ENCODE results near the gene CENPQ. TPM values are rescaled to one million over a fixed set of nuclear protein-coding genes. Genes with fewer than 3 reads are reported as not detected.

Gene CENPQ
- total and polyA plus RNA-seq, 2 experiments from 2014 or later: 20.2 to 41.5 TPM

- no peak for TF ChIP-seq ZNF462 (CRISPR knock-in tag; IDR thresholded peaks at IDR 0.05)
- TF ChIP-seq ZNF114 (CRISPR knock-in tag; IDR thresholded peaks at IDR 0.05): no peak
- no peak for TF ChIP-seq EZH2phosphoT487 (IDR thresholded peaks at IDR 0.05; ENCODE audit: unreplicated experiment)
Observed at GRCh38 chr6:49535795-49536194, 72.6 kb downstream of the CENPQ start (continued).

- Mint-ChIP-seq H3K4me1 (peaks cover 7% of the 10 kb centered on the region; the same call in 2 of the 3 replicates), H3K27ac (no peak overlapping the region), H3K36me3 (ENCODE audit: low read depth) (no peaks in the 10 kb centered on the region), H3K27me3 (ENCODE audit: insufficient read depth, low read depth, poor library complexity) (no peaks in the 10 kb centered on the region), H3K9me3 (no peaks in the 10 kb centered on the region), H3K4me3 (no peak overlapping the region)
- no peak for TF ChIP-seq EZH2 (IDR thresholded peaks at IDR 0.05; ENCODE audit: low read depth, unreplicated experiment)
- TF ChIP-seq REST (IDR thresholded peaks at IDR 0.05; ENCODE audit: unreplicated experiment): no peak
- TF ChIP-seq NANOG (IDR thresholded peaks at IDR 0.05; ENCODE audit: borderline replicate concordance): no peak
- no peak for TF ChIP-seq CTCF (conservative IDR thresholded peaks at IDR 0.05; ENCODE audit: low read depth in 2 of 2)
- TF ChIP-seq POLR2AphosphoS5 (IDR thresholded peaks at IDR 0.05; ENCODE audit: low read depth): no peak
- no peak for TF ChIP-seq ZNF331 (CRISPR knock-in tag; IDR thresholded peaks at IDR 0.05; ENCODE audit: low read depth)
- Histone ChIP-seq H3K36me3 (ENCODE audit: insufficient read depth) (no peaks in the 10 kb centered on the region), H4K20me1 (replicated peaks; ENCODE audit: insufficient read depth) (no peaks in the 10 kb centered on the region), H3K27me3 (ENCODE audit: insufficient read depth) (no peaks in the 10 kb centered on the region), H3K9me2 (ENCODE audit: insufficient read depth) (no peaks in the 10 kb centered on the region), H3K4me2 (no peak overlapping the region), H3K4me3 (no peak overlapping the region), H2AFZ (no peak overlapping the region), H3K79me2 (replicated peaks; ENCODE audit: insufficient read depth) (no peaks in the 10 kb centered on the region), H3K27ac (ENCODE audit: low read depth) (no peak overlapping the region), H3K4me1 (ENCODE audit: insufficient read depth) (no peaks in the 10 kb centered on the region), H3F3A (replicated peaks; ENCODE audit: low read depth) (no peaks in the 10 kb centered on the region)
- no peak for ATAC-seq
- no peak for DNase-seq (ENCODE audit: low spot score)
Observed at GRCh38 chr6:49539102-49539501, 75.9 kb downstream of the CENPQ start.
